Calu3 (cell line): ENCODE measurements around the gene RIPK4. TPM values are rescaled to one million over a fixed set of nuclear protein-coding genes. Genes with fewer than 3 reads are reported as not detected.
A peak's percentile ranks its signal among the peaks of the same experiment; 100 is the strongest.

Experiments
- BruUV-seq: library from RNA; stranded (reverse); fragments of 400-500 nt; replicated peaks from 2 replicates; lab custom pipeline; 2021; lab: Mats Ljungman, UMichigan
- CTCF ChIA-PET: fragments of 300-600 bp; sonication (Branson Sonifier 250); formaldehyde crosslinking; loops from one replicate; lab custom pipeline; 2022; ENCODE audit warnings: antibody characterized with exemption; lab: Charles Lee
- DNase-seq: peaks from one replicate; pipeline ENCODE4 v3.0.0; 2022
- H3K27ac Mint-ChIP-seq: one replicate; pipeline ENCODE4 v1.8.0; 2022; ENCODE audit warnings: mixed read lengths; ENCODE audit not compliant: unreplicated experiment
- H3K27me3 Mint-ChIP-seq: one replicate; pipeline ENCODE4 v1.8.0; 2022; ENCODE audit warnings: mixed read lengths; ENCODE audit not compliant: unreplicated experiment
- H3K36me3 Mint-ChIP-seq: one replicate; pipeline ENCODE4 v1.8.0; 2022; ENCODE audit warnings: mild to moderate bottlenecking, moderate library complexity, mixed read lengths; ENCODE audit not compliant: insufficient read depth, unreplicated experiment
- H3K4me1 Mint-ChIP-seq: one replicate; pipeline ENCODE4 v1.8.0; 2022; ENCODE audit warnings: mild to moderate bottlenecking, low read depth, mixed read lengths; ENCODE audit not compliant: unreplicated experiment
- H3K4me3 Mint-ChIP-seq: one replicate; pipeline ENCODE4 v1.8.0; 2022; ENCODE audit warnings: mild to moderate bottlenecking, low read depth, moderate library complexity, mixed read lengths; ENCODE audit not compliant: unreplicated experiment
- H3K9me3 Mint-ChIP-seq: one replicate; pipeline ENCODE4 v1.8.0; 2022; ENCODE audit warnings: low read depth, mixed read lengths; ENCODE audit not compliant: unreplicated experiment
- CTCF ChIP-seq: fragments of 200-600 bp; IDR thresholded peaks from one replicate; pipeline ENCODE4 v1.8.0; 2022; ENCODE audit warnings: antibody characterized with exemption; ENCODE audit not compliant: unreplicated experiment
- intact Hi-C: fragments of 100-400 bp; cut with micrococcal nuclease; formaldehyde crosslinking; loops from one replicate; pipeline ENCODE4 v1.10.0; 2022; ENCODE audit not compliant: unreplicated experiment
- total RNA-seq: library from RNA; stranded (reverse); gene quantifications from 2 replicates; pipeline ENCODE4 v1.2.3, GENCODE V29; 2022

RIPK4 gene
- total RNA-seq, 1 experiment from 2014 or later = 30.3 TPM

DNA sequence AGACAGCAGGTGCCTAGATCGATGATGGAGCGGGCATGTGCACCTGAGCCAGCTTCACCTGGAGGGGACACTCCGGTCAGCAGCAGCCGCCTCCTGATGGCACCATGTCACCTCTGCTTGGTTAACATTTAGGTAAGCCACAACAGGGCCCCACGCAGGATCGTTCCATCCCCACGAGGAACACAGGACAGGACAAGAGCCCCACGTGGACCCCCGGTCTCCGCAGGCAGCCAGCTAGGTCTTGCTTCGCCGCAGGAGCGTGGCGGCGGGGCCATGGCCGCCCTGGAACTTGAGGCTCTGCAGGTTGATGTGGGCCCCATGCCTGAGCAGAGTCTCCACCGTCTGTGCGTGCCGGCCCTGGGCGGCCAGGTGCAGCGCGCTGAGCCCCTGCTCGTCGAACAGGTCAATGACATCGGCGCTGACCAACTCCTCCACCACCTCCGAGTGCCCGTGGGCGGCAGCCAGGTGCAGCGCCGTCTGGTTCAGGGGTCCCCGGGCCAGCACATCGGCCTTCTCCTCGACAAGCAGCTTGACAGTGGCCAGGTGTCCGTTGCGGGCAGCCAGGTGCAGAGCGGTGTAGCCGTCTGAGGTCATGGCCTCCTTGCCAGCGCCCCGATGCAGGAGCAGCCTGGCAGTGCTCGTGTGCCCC is 26.1 kb downstream of the RIPK4 start:
- H3K4me1 Mint-ChIP-seq = peaks cover 9% of the 10 kb centered on the region
- H3K9me3 Mint-ChIP-seq = peaks cover 4% of the 10 kb centered on the region
- no peak overlapping the region for H3K27ac Mint-ChIP-seq
- intact Hi-C loops = no loop called here
- no peak for TF ChIP-seq CTCF
- no peaks in the 10 kb centered on the region for H3K27me3 Mint-ChIP-seq
- no TSS peak for BruUV-seq
- CTCF ChIA-PET = no interaction called here
- no peak overlapping the region for H3K4me3 Mint-ChIP-seq
- DNase-seq = no peak
- H3K36me3 Mint-ChIP-seq = peaks cover 83% of the 10 kb centered on the region

GRCh38 chr21:41739936-41740335 is 26.9 kb downstream of the RIPK4 start:
- Mint-ChIP-seq H3K27ac (no peak overlapping the region), H3K4me1 (peaks cover 9% of the 10 kb centered on the region), H3K27me3 (no peaks in the 10 kb centered on the region), H3K9me3 (peaks cover 4% of the 10 kb centered on the region), H3K36me3 (peaks cover 75% of the 10 kb centered on the region), H3K4me3 (no peak overlapping the region)
- no peak for DNase-seq
- BruUV-seq = TSS peak; percentile 21
- no peak for TF ChIP-seq CTCF
- intact Hi-C loops = no loop called here
- CTCF ChIA-PET = interaction anchor here (0.5 kb wide), 1 partner anchor 11 kb away, joined by 3 read pairs; no protein-coding TSS in a partner anchor

DNA sequence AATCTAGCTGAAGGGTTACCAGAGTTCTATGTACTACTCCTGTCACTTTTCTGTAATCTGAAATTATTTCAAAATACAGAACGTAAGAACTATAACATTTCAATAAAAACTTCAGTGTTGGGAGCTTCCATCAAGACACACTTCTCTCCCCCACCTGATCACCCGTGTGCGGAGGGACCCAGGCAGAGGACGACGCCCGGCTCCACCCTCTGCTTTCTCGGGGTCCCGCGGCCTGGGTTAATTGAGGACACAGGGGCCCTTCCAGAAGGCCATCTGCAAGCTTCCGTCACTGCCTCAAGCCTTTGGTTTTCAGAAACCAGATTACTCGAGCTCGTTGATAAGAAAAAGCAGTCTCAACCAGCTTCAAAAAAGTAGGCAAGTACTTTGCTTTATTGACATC is 27.8 kb downstream of the RIPK4 start:
- no TSS peak for BruUV-seq
- peaks cover 72% of the 10 kb centered on the region for H3K36me3 Mint-ChIP-seq
- TF ChIP-seq CTCF = no peak

GRCh38 chr21:41737651-41738324 is 29.1 kb downstream of the RIPK4 start:
- H3K27ac Mint-ChIP-seq = peak overlapping the region; percentile 50
- H3K27me3 Mint-ChIP-seq = no peaks in the 10 kb centered on the region
- no TSS peak for BruUV-seq
- H3K4me1 Mint-ChIP-seq = peaks cover 9% of the 10 kb centered on the region
- DNase-seq = no peak
- H3K9me3 Mint-ChIP-seq = peaks cover 4% of the 10 kb centered on the region
- CTCF ChIA-PET = no interaction called here
- H3K36me3 Mint-ChIP-seq = peaks cover 65% of the 10 kb centered on the region
- intact Hi-C loops = no loop called here
- TF ChIP-seq CTCF = no peak
- H3K4me3 Mint-ChIP-seq = no peak overlapping the region

More for the DNA sequence above, 27.8 kb downstream of the RIPK4 start:
- no peak for DNase-seq
- H3K27ac Mint-ChIP-seq = no peak overlapping the region
- H3K4me3 Mint-ChIP-seq = no peak overlapping the region
- no peaks in the 10 kb centered on the region for H3K27me3 Mint-ChIP-seq
- intact Hi-C loops = no loop called here
- CTCF ChIA-PET = interaction anchor here (0.9 kb wide), 1 partner anchor 127 kb away, joined by 4 read pairs; no protein-coding TSS in a partner anchor
- peaks cover 9% of the 10 kb centered on the region for H3K4me1 Mint-ChIP-seq
- H3K9me3 Mint-ChIP-seq = peaks cover 4% of the 10 kb centered on the region
